K562 (cell line): ENCODE measurements around the gene SH3BGR. TPM values are rescaled to one million over a fixed set of nuclear protein-coding genes. Genes with fewer than 3 reads are reported as not detected.

Experiments used
- CBFB ChIP-seq: sonication (generic); formaldehyde crosslinking; IDR thresholded peaks from 2 replicates; pipeline ENCODE4 v1.4.0; 2020; ENCODE audit warnings: mild to moderate bottlenecking, missing genetic modification reagents
- EWSR1 ChIP-seq: fragments of 450-650 bp; IDR thresholded peaks from 2 replicates; pipeline ENCODE4 v1.6.1; 2018; ENCODE audit warnings: borderline replicate concordance, mild to moderate bottlenecking, low read depth, moderate library complexity; ENCODE audit not compliant: partially characterized antibody
- NR2F6 ChIP-seq: fragments of 450-650 bp; formaldehyde crosslinking; IDR thresholded peaks from 2 replicates; pipeline ENCODE4 v1.4.0; 2020; ENCODE audit warnings: mild to moderate bottlenecking
- PTTG1 ChIP-seq: fragments of 450-650 bp; IDR thresholded peaks from 2 replicates; pipeline ENCODE4 v1.6.1; 2016; ENCODE audit warnings: low read depth, mild to moderate bottlenecking, missing genetic modification characterization, missing compliant biosample characterization
- SIRT6 ChIP-seq: IDR thresholded peaks from one replicate; pipeline ENCODE4 v1.6.1; 2012; ENCODE audit warnings: low read depth, mild to moderate bottlenecking, control low read depth, inconsistent platforms, low read length, moderate library complexity
- ZNF780A ChIP-seq: fragments of 250-450 bp; sonication (Bioruptor Pico); IDR thresholded peaks from 2 replicates; pipeline ENCODE4 v1.5.0; 2021; ENCODE audit warnings: mild to moderate bottlenecking
- polyA plus RNA-seq, 8 experiments: library from polyadenylated mRNA; depleted of rRNA in 4 of 8; stranded (reverse) in 5 of 8; unstranded in 3 of 8; fragments of >200 nt; fragmentation: Nextera tagmentation in 2 of 8; fragmentation: Illumina TruSeq in 1 of 8; extraction: Ambion mirVana in 2 of 8; extraction: Trizol in 1 of 8; gene quantifications; 2 replicates each; pipeline versions ENCODE4 v1.2.1 to v1.2.3, GENCODE V29; 2011 to 2014; ENCODE audit warnings: inconsistent platforms in 1 of 8, missing spikeins in 1 of 8
- total RNA-seq, 7 experiments: library from RNA; depleted of rRNA in 6 of 7; stranded (reverse); fragments of >200 nt in 6 of 7; fragmentation: Illumina TruSeq in 2 of 7; extraction: Trizol in 2 of 7; gene quantifications; 2 replicates each; pipeline versions ENCODE4 v1.2.1 to v1.2.3, GENCODE V29; 2011 to 2021; ENCODE audit warnings: low replicate concordance in 1 of 7
- TF ChIP-seq, protein P1 (sequence below): fragments of 250-450 bp; sonication (Bioruptor Pico); IDR thresholded peaks from 2 replicates; pipeline ENCODE4 v1.8.0; 2022; ENCODE audit warnings: inconsistent platforms
- TF ChIP-seq, protein P2 (sequence below), 3 experiments: fragments of 200-800 bp in 1 of 3; sonication (Bioruptor generic) in 1 of 3; sonication (generic) in 1 of 3; formaldehyde crosslinking in 1 of 3; IDR thresholded peaks; 2 replicates each; pipeline versions ENCODE4 v1.6.1 to v1.8.0; 2016 to 2022; ENCODE audit warnings: mild to moderate bottlenecking in 2 of 3, missing compliant biosample characterization in 2 of 3, missing genetic modification characterization in 2 of 3, missing genetic modification reagents in 1 of 3
- TF ChIP-seq, protein P3 (sequence below): fragments of 150-350 bp; IDR thresholded peaks from 2 replicates; pipeline ENCODE4 v1.6.1; 2014; ENCODE audit warnings: low read depth, mild to moderate bottlenecking, low read length, borderline replicate concordance
- TF ChIP-seq, protein P4 (sequence below): sonication (generic); formaldehyde crosslinking; IDR thresholded peaks from 2 replicates; pipeline ENCODE4 v1.8.0; 2023; ENCODE audit warnings: mild to moderate bottlenecking, missing genetic modification reagents
- TF ChIP-seq, protein P5 (sequence below): fragments of 450-650 bp; formaldehyde crosslinking; IDR thresholded peaks from 2 replicates; pipeline ENCODE4 v1.4.0; 2020; ENCODE audit warnings: mild to moderate bottlenecking, moderate library complexity
- TF ChIP-seq, protein P6 (sequence below): fragments of 450-650 bp; IDR thresholded peaks from 2 replicates; pipeline ENCODE4 v1.6.1; 2014; ENCODE audit warnings: low read depth, mild to moderate bottlenecking, moderate library complexity, borderline replicate concordance

The SH3BGR gene
- total and polyA plus RNA-seq, 9 of the 15 experiments (the other 6 are each of a cell fraction or from before 2014, with no cell fraction given), result 6.6 to 42.9 (median 25.6) TPM

DNA sequence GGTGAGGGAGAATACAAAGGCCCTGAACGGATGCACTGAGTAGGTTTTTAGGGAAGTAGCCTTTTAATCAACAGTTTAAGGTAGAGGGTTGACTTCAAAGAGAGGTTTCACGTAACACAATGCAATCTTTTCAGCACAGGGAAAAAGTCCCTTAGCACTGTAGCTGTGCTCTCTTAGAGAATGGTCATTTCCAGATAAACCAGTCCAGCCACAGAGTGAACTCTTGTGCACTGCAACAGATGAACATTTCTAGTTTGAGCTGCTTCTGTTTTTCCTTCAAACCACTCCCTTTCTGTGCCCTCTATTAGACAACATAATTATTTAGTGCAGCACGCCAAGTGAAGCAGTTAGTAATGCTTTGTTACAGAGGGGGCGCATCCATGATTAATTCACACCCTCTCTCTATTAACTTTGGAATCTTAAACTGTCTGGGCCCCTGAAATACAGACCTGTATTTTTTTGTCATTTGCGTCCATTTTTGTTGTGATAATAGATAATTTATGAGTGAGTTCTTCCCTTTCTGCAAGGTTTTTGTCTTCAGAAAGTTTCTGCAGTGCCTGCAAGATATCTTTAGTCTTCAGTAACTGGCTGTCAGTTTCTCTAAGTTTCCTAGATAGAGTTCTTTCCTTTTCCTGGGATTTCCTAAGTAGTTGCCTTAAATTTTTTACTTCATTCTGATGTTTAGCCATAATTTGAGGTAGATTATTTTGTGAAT, 29.1 kb upstream of the SH3BGR start (continued):
- TF ChIP-seq, protein P1, sequence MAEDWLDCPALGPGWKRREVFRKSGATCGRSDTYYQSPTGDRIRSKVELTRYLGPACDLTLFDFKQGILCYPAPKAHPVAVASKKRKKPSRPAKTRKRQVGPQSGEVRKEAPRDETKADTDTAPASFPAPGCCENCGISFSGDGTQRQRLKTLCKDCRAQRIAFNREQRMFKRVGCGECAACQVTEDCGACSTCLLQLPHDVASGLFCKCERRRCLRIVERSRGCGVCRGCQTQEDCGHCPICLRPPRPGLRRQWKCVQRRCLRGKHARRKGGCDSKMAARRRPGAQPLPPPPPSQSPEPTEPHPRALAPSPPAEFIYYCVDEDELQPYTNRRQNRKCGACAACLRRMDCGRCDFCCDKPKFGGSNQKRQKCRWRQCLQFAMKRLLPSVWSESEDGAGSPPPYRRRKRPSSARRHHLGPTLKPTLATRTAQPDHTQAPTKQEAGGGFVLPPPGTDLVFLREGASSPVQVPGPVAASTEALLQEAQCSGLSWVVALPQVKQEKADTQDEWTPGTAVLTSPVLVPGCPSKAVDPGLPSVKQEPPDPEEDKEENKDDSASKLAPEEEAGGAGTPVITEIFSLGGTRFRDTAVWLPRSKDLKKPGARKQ (CRISPR knock-in tag), result no peak
- TF ChIP-seq, protein P2, sequence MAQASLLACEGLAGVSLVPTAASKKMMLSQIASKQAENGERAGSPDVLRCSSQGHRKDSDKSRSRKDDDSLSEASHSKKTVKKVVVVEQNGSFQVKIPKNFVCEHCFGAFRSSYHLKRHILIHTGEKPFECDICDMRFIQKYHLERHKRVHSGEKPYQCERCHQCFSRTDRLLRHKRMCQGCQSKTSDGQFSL (CRISPR knock-in tag; IDR thresholded peaks at IDR 0.05), result no peak
- TF ChIP-seq, protein P2 (tag; IDR thresholded peaks at IDR 0.05), result no peak
- TF ChIP-seq PTTG1 (tag) (no peak), ZNF780A (no peak), SIRT6 (no peak), CBFB (CRISPR knock-in tag) (no peak), EWSR1 (no peak), NR2F6 (CRISPR knock-in tag) (no peak)
- TF ChIP-seq, protein P3, sequence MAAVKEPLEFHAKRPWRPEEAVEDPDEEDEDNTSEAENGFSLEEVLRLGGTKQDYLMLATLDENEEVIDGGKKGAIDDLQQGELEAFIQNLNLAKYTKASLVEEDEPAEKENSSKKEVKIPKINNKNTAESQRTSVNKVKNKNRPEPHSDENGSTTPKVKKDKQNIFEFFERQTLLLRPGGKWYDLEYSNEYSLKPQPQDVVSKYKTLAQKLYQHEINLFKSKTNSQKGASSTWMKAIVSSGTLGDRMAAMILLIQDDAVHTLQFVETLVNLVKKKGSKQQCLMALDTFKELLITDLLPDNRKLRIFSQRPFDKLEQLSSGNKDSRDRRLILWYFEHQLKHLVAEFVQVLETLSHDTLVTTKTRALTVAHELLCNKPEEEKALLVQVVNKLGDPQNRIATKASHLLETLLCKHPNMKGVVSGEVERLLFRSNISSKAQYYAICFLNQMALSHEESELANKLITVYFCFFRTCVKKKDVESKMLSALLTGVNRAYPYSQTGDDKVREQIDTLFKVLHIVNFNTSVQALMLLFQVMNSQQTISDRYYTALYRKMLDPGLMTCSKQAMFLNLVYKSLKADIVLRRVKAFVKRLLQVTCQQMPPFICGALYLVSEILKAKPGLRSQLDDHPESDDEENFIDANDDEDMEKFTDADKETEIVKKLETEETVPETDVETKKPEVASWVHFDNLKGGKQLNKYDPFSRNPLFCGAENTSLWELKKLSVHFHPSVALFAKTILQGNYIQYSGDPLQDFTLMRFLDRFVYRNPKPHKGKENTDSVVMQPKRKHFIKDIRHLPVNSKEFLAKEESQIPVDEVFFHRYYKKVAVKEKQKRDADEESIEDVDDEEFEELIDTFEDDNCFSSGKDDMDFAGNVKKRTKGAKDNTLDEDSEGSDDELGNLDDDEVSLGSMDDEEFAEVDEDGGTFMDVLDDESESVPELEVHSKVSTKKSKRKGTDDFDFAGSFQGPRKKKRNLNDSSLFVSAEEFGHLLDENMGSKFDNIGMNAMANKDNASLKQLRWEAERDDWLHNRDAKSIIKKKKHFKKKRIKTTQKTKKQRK, result no peak
- TF ChIP-seq, protein P4, sequence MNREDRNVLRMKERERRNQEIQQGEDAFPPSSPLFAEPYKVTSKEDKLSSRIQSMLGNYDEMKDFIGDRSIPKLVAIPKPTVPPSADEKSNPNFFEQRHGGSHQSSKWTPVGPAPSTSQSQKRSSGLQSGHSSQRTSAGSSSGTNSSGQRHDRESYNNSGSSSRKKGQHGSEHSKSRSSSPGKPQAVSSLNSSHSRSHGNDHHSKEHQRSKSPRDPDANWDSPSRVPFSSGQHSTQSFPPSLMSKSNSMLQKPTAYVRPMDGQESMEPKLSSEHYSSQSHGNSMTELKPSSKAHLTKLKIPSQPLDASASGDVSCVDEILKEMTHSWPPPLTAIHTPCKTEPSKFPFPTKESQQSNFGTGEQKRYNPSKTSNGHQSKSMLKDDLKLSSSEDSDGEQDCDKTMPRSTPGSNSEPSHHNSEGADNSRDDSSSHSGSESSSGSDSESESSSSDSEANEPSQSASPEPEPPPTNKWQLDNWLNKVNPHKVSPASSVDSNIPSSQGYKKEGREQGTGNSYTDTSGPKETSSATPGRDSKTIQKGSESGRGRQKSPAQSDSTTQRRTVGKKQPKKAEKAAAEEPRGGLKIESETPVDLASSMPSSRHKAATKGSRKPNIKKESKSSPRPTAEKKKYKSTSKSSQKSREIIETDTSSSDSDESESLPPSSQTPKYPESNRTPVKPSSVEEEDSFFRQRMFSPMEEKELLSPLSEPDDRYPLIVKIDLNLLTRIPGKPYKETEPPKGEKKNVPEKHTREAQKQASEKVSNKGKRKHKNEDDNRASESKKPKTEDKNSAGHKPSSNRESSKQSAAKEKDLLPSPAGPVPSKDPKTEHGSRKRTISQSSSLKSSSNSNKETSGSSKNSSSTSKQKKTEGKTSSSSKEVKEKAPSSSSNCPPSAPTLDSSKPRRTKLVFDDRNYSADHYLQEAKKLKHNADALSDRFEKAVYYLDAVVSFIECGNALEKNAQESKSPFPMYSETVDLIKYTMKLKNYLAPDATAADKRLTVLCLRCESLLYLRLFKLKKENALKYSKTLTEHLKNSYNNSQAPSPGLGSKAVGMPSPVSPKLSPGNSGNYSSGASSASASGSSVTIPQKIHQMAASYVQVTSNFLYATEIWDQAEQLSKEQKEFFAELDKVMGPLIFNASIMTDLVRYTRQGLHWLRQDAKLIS (CRISPR knock-in tag), result no peak
- TF ChIP-seq, protein P5, sequence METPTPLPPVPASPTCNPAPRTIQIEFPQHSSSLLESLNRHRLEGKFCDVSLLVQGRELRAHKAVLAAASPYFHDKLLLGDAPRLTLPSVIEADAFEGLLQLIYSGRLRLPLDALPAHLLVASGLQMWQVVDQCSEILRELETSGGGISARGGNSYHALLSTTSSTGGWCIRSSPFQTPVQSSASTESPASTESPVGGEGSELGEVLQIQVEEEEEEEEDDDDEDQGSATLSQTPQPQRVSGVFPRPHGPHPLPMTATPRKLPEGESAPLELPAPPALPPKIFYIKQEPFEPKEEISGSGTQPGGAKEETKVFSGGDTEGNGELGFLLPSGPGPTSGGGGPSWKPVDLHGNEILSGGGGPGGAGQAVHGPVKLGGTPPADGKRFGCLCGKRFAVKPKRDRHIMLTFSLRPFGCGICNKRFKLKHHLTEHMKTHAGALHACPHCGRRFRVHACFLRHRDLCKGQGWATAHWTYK (CRISPR knock-in tag), result no peak
- TF ChIP-seq, protein P6, sequence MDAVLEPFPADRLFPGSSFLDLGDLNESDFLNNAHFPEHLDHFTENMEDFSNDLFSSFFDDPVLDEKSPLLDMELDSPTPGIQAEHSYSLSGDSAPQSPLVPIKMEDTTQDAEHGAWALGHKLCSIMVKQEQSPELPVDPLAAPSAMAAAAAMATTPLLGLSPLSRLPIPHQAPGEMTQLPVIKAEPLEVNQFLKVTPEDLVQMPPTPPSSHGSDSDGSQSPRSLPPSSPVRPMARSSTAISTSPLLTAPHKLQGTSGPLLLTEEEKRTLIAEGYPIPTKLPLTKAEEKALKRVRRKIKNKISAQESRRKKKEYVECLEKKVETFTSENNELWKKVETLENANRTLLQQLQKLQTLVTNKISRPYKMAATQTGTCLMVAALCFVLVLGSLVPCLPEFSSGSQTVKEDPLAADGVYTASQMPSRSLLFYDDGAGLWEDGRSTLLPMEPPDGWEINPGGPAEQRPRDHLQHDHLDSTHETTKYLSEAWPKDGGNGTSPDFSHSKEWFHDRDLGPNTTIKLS, result no peak
